ENCODE measurements around the gene MTIF3. TPM values are rescaled to one million over a fixed set of nuclear protein-coding genes. Genes with fewer than 3 reads are reported as not detected.
A peak's percentile ranks its signal among the peaks of the same experiment; 100 is the strongest.

MTIF3 gene
- total RNA-seq, 1 experiment from 2014 or later, result 41.8 TPM

DNA sequence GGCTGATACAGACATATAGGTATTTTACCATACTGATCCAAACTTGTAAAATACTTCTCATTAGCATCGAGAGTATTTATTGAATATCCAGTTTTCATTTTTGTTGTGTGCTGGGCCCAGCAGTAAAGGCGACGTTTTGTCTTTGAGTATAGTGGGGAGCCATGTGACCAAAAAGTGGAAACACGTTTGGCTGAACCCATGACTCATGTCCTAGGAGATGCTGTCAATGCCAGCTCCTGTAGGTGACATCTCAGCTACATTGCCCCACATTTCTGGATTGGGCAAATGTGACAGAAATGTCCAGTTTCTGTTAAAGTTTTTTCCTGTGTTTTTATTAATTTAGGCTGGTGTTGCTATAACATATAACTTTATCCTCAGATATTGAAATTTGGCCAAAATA, 52.0 kb downstream of the MTIF3 start:
- ChIA-PET POLR2A (no interaction called here), CTCF (no interaction called here)
- intact Hi-C loops (cut with micrococcal nuclease; ENCODE audit: unreplicated experiment), result no loop called here
- Mint-ChIP-seq H3K4me1 (ENCODE audit: low read depth, unreplicated experiment) (peaks cover 11% of the 10 kb centered on the region), H3K4me3 (ENCODE audit: unreplicated experiment) (no peak overlapping the region), H3K9me3 (ENCODE audit: unreplicated experiment) (peaks cover 9% of the 10 kb centered on the region), H3K36me3 (ENCODE audit: insufficient read depth, unreplicated experiment) (no peaks in the 10 kb centered on the region), H3K27me3 (ENCODE audit: insufficient read depth, unreplicated experiment) (no peaks in the 10 kb centered on the region), H3K27ac (ENCODE audit: unreplicated experiment) (no peak overlapping the region)
- Histone ChIP-seq H3K9me3 (no peaks in the 10 kb centered on the region), H3K27me3 (replicated peaks; ENCODE audit: control insufficient read depth, insufficient read depth, low read length) (no peaks in the 10 kb centered on the region), H3K4me1 (peaks cover 25% of the 10 kb centered on the region), H3K4me3 (ENCODE audit: low read depth, low read length) (no peak overlapping the region), H3K36me3 (ENCODE audit: control insufficient read depth, insufficient read depth, low read length) (peaks cover 2% of the 10 kb centered on the region; the same call in 1 of the 2 replicates)
- BruUV-seq (replicated peaks), result no TSS peak
- TF ChIP-seq CTCF (IDR thresholded peaks at IDR 0.05; ENCODE audit: insufficient read depth in 1 of 2, low read depth in 1 of 2, low read length in 1 of 2, severe bottlenecking in 1 of 2, unreplicated experiment in 1 of 2), result no peak
- no peak for DNase-seq

DNA sequence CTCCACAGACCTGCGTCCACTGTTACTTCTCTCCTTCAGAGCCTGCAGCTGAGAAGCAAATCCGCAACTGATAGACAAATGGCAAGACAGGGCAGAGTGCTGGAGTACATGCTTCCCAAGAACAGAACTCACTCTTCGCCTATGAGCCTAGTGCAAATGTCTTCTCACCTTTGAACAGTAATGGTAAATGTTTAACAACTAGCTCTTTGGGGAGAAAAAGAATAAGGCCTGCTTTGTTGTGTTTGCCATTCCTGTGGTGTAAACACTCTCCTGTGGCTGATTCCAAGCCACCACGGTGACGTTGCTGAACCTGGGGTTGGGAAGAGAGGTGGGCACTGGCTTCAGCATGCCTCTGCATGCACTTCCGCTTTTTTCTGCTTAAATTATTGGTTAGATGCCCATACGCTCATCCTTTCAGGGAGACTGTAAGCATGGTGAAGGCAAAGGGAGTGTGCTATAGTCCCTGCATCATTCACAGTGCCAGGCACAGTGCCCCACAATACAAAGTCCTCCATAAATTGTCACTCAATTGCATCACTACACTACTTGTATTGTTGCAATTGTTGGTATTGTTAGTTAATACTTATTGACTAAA, 54.0 kb downstream of the MTIF3 start:
- no peak overlapping the region for H3K4me3 ChIP-seq (ENCODE audit: low read depth, low read length)
- intact Hi-C loops (cut with micrococcal nuclease; ENCODE audit: unreplicated experiment), result no loop called here
- no peaks in the 10 kb centered on the region for H3K27me3 ChIP-seq (replicated peaks; ENCODE audit: control insufficient read depth, insufficient read depth, low read length)
- peaks cover 9% of the 10 kb centered on the region for H3K9me3 Mint-ChIP-seq (ENCODE audit: unreplicated experiment)
- H3K27me3 Mint-ChIP-seq (ENCODE audit: insufficient read depth, unreplicated experiment), result no peaks in the 10 kb centered on the region
- no peaks in the 10 kb centered on the region for H3K9me3 ChIP-seq
- peaks cover 11% of the 10 kb centered on the region for H3K4me1 Mint-ChIP-seq (ENCODE audit: low read depth, unreplicated experiment)
- no peak overlapping the region for H3K4me3 Mint-ChIP-seq (ENCODE audit: unreplicated experiment)
- POLR2A ChIA-PET, result interaction anchor here (0.9 kb wide), 1 partner anchor 54 kb away, joined by 3 read pairs; the partner anchor contains the start of gene MTIF3
- peak; percentile 29 to 61 for DNase-seq
- no peaks in the 10 kb centered on the region for H3K36me3 Mint-ChIP-seq (ENCODE audit: insufficient read depth, unreplicated experiment)
- H3K36me3 ChIP-seq (ENCODE audit: control insufficient read depth, insufficient read depth, low read length), result peaks cover 2% of the 10 kb centered on the region; the same call in 1 of the 2 replicates
- peaks cover 15% of the 10 kb centered on the region for H3K4me1 ChIP-seq
- TF ChIP-seq CTCF (IDR thresholded peaks at IDR 0.05; ENCODE audit: insufficient read depth in 1 of 2, low read depth in 1 of 2, low read length in 1 of 2, severe bottlenecking in 1 of 2, unreplicated experiment in 1 of 2), result no peak
- no peak overlapping the region for H3K27ac Mint-ChIP-seq (ENCODE audit: unreplicated experiment)
- BruUV-seq (replicated peaks), result no TSS peak
- CTCF ChIA-PET, result interaction anchor here (1.0 kb wide), 1 partner anchor 34 kb away, joined by 4 read pairs; no protein-coding TSS in a partner anchor

DNA sequence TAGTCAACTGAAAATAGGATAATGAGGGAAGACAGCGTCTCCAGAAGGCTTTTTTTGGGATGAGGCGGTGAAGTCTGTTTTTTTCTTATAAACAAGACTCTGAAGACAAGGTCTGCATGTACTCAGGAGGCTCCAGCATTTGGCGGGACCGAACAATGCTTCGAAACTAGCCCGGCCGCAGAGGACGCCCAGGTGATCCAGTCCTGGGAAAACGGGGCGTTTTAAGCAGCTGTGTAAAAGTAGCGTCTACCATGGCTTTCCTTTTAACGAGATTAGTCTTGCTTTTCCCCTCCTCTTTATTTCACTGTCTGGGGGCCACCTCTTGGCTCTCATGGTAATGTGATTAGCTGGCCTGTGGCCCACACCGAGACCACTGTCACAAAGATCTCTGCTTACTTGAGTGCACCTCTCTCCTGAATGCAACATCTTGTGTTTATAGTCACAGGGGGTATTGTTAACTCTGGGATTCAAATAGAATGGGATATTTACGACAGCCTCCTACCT, 55.3 kb downstream of the MTIF3 start:
- TF ChIP-seq CTCF (IDR thresholded peaks at IDR 0.05; ENCODE audit: insufficient read depth in 1 of 2, low read depth in 1 of 2, low read length in 1 of 2, severe bottlenecking in 1 of 2, unreplicated experiment in 1 of 2), result no peak
- Mint-ChIP-seq H3K27ac (ENCODE audit: unreplicated experiment) (no peak overlapping the region), H3K36me3 (ENCODE audit: insufficient read depth, unreplicated experiment) (no peaks in the 10 kb centered on the region), H3K4me1 (ENCODE audit: low read depth, unreplicated experiment) (peaks cover 14% of the 10 kb centered on the region), H3K27me3 (ENCODE audit: insufficient read depth, unreplicated experiment) (no peaks in the 10 kb centered on the region), H3K4me3 (ENCODE audit: unreplicated experiment) (no peak overlapping the region), H3K9me3 (ENCODE audit: unreplicated experiment) (peaks cover 9% of the 10 kb centered on the region)
- ChIA-PET POLR2A (no interaction called here), CTCF (no interaction called here)
- Histone ChIP-seq H3K4me3 (ENCODE audit: low read depth, low read length) (no peak overlapping the region), H3K9me3 (no peaks in the 10 kb centered on the region), H3K4me1 (peaks cover 15% of the 10 kb centered on the region), H3K36me3 (ENCODE audit: control insufficient read depth, insufficient read depth, low read length) (peaks cover 2% of the 10 kb centered on the region; the same call in 1 of the 2 replicates), H3K27me3 (replicated peaks; ENCODE audit: control insufficient read depth, insufficient read depth, low read length) (no peaks in the 10 kb centered on the region)
- BruUV-seq (replicated peaks), result no TSS peak
- intact Hi-C loops (cut with micrococcal nuclease; ENCODE audit: unreplicated experiment), result no loop called here
- DNase-seq, result no peak

All from Caco-2 (cell line).